ENCODE results near the gene PCDHGA4. TPM values are rescaled to one million over a fixed set of nuclear protein-coding genes. Genes with fewer than 3 reads are reported as not detected.

Gene PCDHGA4
- polyA plus RNA-seq, 3 donors = 0.03 TPM; not detected in 2

GRCh38 chr5:141326088-141326854 is 28.6 kb upstream of the PCDHGA4 start:
- DNase-seq = peak; percentile 21 to 29 (median 24)
- Histone ChIP-seq H2AFZ (ENCODE audit: insufficient read depth, low read depth, low read length, poor library complexity, severe bottlenecking) (peak overlapping the region; percentile 60), H3K79me2 (ENCODE audit: insufficient read depth, low read length) (no peaks in the 10 kb centered on the region), H3K4me2 (replicated peaks; ENCODE audit: extremely low read depth, low read length, poor library complexity, severe bottlenecking) (peak overlapping the region; percentile 42), H3K27me3 (ENCODE audit: control insufficient read depth in 2 of 2, insufficient read depth in 2 of 2, low read length in 2 of 2) (peaks cover 29 to 45% of the 10 kb centered on the region in 2 donors), H3K4me1 (ENCODE audit: control insufficient read depth in 1 of 2, insufficient read depth in 2 of 2, low read length in 2 of 2) (peaks cover 1 to 2% of the 10 kb centered on the region in 2 donors), H3K36me3 (replicated peaks in 1 of 2; ENCODE audit: control insufficient read depth in 1 of 2, insufficient read depth in 2 of 2, low read length in 2 of 2) (no peaks in the 10 kb centered on the region), H3K9ac (ENCODE audit: insufficient read depth, low read length, poor library complexity, severe bottlenecking) (no peak overlapping the region), H3K9me3 (replicated peaks in 1 of 2; ENCODE audit: control insufficient read depth in 1 of 2, insufficient read depth in 1 of 2, low read length in 2 of 2) (peaks cover 47 to 60% of the 10 kb centered on the region in 2 donors), H3K4me3 (replicated peaks in 1 of 3; ENCODE audit: low read depth in 2 of 3, low read length in 3 of 3) (peak overlapping the region in 2 of 3 experiments; percentile 39 to 48), H3K27ac (ENCODE audit: low read depth in 1 of 2, low read length in 2 of 2) (no peak overlapping the region), H4K20me1 (ENCODE audit: insufficient read depth, low read length) (no peaks in the 10 kb centered on the region)
- peaks cover 5% of the 10 kb centered on the region for H3K4me1 Mint-ChIP-seq
- intact Hi-C loops (cut with micrococcal nuclease) = no loop called here
- peaks cover 17 to 45% (median 40%) of the 10 kb centered on the region in 3 donors for H3K27me3 Mint-ChIP-seq (ENCODE audit: low read depth in 3 of 3)
- WGBS (ENCODE audit: insufficient coverage) = 12% methylated on average over 15 of the region's 27 CpGs
- peak overlapping the region; percentile 73 to 83 for H3K4me3 Mint-ChIP-seq
- H3K27ac Mint-ChIP-seq = peak overlapping the region in 1 of 7 donors; percentile 25
- peaks cover 0 to 8% of the 10 kb centered on the region in 2 donors for H3K36me3 Mint-ChIP-seq
- H3K9me3 Mint-ChIP-seq = peaks cover 23 to 72% (median 54%) of the 10 kb centered on the region in 7 donors
- peak; percentile 52 for TF ChIP-seq CTCF (IDR thresholded peaks at IDR 0.05)

DNA sequence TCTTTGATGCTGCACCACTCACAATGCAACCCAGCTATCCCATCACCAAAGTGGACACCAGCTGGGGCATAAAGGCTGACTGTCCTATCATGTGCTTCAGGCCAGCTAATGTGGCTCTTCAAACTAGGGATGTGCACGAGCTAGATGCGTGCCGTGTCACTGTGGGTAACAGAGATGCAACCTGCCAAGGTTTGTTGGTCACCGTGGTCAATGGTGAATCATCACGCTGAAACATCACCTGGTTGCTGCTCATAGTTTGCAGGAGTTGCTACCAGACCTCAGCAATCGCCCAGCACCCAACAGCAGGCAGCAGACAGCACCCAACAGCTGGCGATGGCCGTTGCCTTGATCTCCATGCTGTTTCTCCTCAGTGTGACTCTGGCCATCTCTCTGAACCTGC is 26.6 kb upstream of the PCDHGA4 start:
- Mint-ChIP-seq H3K9me3 (peaks cover 24 to 72% (median 53%) of the 10 kb centered on the region in 7 donors), H3K36me3 (peaks cover 0 to 3% of the 10 kb centered on the region in 2 donors), H3K4me1 (peaks cover 5% of the 10 kb centered on the region), H3K27me3 (ENCODE audit: low read depth in 3 of 3) (peaks cover 25 to 59% (median 49%) of the 10 kb centered on the region in 3 donors), H3K4me3 (peak overlapping the region in 1 of 2 donors; percentile 15), H3K27ac (no peak overlapping the region)
- Histone ChIP-seq H3K9me3 (replicated peaks in 1 of 2; ENCODE audit: control insufficient read depth in 1 of 2, insufficient read depth in 1 of 2, low read length in 2 of 2) (peaks cover 51 to 60% of the 10 kb centered on the region in 2 donors), H3K27ac (ENCODE audit: low read depth in 1 of 2, low read length in 2 of 2) (no peak overlapping the region), H3K79me2 (ENCODE audit: insufficient read depth, low read length) (no peaks in the 10 kb centered on the region), H3K4me1 (ENCODE audit: control insufficient read depth in 1 of 2, insufficient read depth in 2 of 2, low read length in 2 of 2) (no peaks in the 10 kb centered on the region), H3K4me2 (replicated peaks; ENCODE audit: extremely low read depth, low read length, poor library complexity, severe bottlenecking) (no peak overlapping the region), H3K27me3 (ENCODE audit: control insufficient read depth in 2 of 2, insufficient read depth in 2 of 2, low read length in 2 of 2) (peaks cover 40 to 65% of the 10 kb centered on the region in 2 donors), H4K20me1 (ENCODE audit: insufficient read depth, low read length) (no peaks in the 10 kb centered on the region), H3K36me3 (replicated peaks in 1 of 2; ENCODE audit: control insufficient read depth in 1 of 2, insufficient read depth in 2 of 2, low read length in 2 of 2) (no peaks in the 10 kb centered on the region), H2AFZ (ENCODE audit: insufficient read depth, low read depth, low read length, poor library complexity, severe bottlenecking) (no peak overlapping the region), H3K4me3 (replicated peaks in 1 of 3; ENCODE audit: low read depth in 2 of 3, low read length in 3 of 3) (no peak overlapping the region), H3K9ac (ENCODE audit: insufficient read depth, low read length, poor library complexity, severe bottlenecking) (no peak overlapping the region)
- DNase-seq = no peak
- no peak for TF ChIP-seq CTCF (IDR thresholded peaks at IDR 0.05)
- WGBS (ENCODE audit: insufficient coverage) = 87% methylated on average over 8 of the region's 8 CpGs
- intact Hi-C loops (cut with micrococcal nuclease) = no loop called here
